HG02938 (cell line): Measurements from ENCODE around the gene TGM4.

ENCODE experiments used
- ATAC-seq: cut with Tn5 transposase; IDR thresholded peaks from one replicate; pipeline ENCODE4 v1.9.1; 2021; ENCODE audit warnings: mild to moderate bottlenecking, moderate library complexity; ENCODE audit not compliant: unreplicated experiment

Gene TGM4

DNA sequence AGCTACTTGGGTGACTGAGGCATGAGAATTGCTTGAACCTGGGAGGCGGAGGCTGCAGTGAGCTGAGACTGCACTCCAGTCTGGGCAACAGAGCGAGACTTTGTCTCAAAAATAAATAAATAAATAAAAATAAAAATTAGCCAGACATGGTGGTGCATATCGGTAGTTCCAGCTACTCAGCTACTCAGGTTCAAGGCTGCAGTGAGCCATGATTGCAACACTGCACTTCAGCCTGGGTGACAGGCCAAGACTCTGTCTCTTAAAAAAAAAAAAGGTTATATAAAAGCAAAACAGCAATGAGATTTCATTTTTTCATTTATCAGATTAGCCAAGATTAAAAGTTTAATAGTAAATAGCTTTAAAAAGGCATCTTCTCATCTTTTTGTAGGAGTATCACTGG lies 2.9 kb downstream of the TGM4 start:
- no peak for ATAC-seq

DNA sequence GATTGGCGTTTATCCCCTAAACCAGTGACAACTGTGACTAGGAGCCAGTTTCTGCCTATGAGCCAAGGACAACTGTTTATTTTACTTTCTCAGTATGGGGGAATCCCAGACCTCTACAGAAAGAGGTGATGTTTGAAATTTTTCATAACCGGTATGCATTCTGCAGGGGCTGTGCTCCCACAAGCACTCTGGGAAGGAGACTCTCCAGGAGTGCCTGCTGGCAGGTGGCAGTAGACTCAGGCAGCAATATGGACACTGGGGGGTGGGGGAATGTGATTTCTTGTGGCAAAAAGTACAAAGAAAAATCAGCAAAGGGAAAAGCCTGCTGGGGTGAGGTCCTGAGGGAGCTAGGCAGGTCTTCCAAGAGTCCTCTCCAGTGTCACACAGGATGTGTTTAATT lies 5.9 kb downstream of the TGM4 start:
- ATAC-seq = no peak

DNA sequence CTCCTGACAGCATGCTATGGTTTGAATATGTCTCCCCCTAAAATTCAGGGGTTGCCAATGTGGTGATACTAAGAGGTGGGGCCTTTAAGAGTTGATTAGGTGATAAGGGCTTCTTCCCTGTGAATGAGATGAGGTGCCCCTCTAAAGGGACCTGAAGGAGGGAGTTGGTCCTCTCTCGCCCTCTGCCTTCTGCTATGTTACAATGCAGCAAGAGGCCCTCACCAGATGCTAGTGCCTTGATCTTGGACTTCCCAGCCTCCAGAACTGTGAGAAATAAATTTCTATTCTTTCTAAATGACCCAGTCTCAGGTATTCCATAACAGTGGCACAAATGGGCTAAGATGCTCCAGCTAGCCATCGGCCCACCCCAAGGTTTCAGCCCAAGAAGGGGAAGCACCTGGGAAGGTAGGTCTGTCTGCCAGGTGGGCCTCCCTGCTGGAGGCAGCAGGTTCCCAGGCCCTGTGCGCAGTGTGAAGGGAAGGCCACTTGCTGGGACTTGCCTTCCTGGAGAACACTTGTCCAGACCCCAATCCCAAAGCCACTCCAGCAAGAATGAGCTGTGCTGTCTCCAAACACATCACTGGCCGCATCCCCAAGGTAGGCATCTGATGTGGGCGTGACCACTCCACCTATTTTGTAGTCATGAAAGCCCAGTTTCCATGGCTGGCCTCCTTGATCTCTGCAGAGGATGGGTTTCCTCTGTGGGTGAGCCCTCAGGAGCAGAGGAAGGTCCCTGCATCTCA lies 9.0 kb downstream of the TGM4 start:
- no peak for ATAC-seq

DNA sequence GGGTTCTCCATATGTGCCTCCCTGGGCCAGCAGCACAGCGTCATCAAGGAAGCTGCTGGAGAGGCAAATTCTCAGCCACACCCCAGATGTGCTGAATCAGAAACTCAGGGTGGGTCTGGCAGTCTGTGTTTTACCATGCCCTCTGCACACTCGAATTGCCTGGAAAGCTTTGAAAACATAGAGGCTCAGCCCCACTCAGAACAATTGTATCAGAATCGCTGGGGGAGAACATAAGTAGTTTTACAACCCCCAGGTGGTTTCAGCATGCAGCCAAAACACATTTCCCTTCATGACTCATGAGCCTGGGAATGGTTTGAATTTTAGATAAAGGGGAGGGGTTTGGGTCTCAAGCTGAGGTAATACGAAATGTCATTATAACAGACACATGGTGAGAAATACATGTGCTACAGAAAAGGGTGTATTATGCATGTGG lies 9.6 kb downstream of the TGM4 start:
- no peak for ATAC-seq

DNA sequence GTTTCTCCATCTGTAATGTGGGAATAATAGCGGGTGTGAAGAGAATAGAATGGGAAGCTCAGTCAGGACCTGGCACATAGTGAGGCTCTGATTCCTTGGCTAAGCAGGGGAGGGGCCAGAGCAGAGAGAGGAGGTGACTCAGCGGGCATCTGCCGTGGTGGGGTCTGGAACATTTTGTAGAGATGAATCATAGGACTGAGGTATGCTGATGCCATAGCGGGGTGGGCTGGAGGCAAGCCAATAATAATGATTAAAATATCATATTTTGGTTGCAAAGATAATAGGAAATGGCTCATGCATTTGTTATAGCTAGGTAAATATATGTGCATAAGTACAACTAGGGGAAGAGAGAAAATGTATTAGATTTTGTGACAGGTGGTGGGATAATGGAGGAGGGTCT lies 11.2 kb downstream of the TGM4 start:
- no peak for ATAC-seq

DNA sequence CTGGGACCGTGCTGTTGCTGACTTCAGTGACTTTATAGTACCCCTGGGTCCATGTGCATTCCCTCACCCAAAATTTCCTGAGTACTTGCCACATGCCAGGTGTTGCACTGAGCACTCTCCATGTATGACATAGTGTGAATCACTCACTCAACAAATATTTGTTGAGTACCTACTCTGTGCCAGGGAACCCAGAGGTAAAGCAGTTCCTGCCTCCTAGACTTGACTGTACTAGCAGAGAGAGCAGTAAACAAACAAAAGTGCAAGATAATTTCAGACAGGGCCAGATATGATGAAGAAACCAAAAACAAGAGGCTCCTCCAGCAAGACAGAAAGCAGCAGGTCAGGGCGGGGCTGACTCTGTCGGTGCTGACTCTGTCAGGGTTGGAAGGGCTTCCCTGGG lies 12.2 kb downstream of the TGM4 start:
- ATAC-seq = no peak

DNA sequence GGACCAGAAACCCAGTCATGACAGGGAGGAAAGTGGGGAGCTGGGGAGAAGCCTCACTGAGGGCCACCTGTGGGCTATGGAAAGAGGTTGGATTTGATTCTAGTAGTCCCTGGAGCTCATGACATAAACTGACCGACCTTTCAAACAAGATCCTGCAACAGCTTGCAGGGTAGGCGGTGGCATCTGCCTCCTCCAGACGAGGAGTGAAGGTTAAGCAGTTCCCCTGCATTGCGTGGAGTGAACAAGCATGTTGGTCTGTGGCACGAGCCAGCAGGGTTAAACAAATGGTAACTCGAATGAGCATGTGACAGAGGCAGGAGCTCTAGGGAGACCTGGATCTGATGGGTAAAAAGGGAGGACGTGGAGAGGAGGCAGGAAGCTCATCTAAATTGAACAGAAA lies 12.7 kb downstream of the TGM4 start:
- ATAC-seq = no peak

DNA sequence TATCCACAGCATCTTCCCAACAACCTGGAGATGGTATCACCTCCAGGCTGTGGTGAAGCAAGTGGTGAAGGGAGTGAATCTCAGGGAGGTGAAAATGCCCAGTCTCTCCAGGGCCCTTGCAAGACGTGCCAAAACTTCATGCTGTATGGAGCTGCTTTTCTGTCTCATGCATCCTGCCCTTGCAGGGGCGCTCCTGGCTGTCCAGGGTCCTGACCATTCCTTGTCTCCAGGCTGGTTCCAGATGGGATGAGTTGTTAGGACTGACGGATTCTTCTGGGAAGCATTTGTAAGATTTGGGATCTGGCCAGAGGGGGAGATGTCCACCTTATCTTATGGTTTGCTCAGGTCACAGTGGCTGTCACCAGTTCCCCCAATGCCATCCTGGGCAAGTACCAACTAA lies 15.8 kb downstream of the TGM4 start:
- no peak for ATAC-seq

DNA sequence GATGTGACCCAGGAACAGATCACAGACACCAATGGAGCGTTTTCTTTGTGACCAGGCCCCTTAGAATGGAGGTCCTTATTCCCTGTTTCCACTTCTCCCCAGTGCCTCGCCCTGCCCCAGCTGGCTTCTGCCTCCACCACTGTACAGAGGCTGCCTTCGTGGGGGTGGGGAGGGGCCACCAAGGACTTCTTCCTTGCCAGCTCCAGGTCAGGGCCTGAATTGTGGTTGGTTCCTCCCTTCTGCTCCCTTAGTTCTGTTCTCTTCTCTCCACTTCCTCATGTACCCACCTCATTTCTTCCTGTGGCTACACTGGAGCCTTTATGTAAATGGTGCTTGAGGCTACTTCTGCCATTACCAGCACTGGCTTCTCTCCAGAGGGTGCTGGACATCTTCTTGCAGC lies 16.4 kb downstream of the TGM4 start:
- no peak for ATAC-seq

DNA sequence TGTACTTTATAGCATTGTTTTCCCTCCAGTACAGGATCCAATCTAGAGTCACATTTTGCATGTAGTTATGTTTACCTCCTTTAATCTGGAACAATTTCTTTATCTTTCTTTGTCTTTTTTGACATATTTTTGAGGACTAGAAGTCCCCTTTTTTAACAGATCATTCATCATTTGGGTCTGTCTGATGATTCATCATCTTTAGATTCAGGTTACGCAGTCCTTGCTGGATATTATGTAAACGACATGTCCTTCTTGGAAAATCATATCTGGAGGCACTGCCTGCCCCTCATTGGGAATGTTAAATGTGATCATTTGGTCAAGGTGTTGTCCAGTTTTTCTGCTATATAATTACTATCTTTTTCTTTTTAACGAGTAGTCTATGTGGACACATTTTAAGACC lies 18.3 kb downstream of the TGM4 start:
- ATAC-seq = no peak

DNA sequence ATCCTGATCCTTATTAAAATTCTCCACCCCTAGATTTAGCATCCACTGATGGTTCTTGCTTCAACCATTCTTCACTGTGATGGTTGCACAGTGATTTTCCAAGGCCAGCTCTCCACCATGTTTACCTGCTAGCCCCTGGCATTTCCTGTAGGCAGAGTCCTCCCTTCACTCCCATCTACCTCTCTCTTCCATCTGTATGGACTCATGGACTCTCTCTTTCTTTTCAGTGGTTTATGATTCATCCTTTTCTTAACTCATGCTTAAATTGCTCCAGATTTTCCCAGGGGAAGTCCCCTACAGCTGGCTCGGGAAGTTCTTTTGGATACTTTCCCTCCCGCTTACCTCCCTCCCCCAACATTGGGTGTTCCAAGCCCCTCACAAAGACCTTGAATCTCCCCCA lies 18.7 kb downstream of the TGM4 start:
- ATAC-seq = no peak

DNA sequence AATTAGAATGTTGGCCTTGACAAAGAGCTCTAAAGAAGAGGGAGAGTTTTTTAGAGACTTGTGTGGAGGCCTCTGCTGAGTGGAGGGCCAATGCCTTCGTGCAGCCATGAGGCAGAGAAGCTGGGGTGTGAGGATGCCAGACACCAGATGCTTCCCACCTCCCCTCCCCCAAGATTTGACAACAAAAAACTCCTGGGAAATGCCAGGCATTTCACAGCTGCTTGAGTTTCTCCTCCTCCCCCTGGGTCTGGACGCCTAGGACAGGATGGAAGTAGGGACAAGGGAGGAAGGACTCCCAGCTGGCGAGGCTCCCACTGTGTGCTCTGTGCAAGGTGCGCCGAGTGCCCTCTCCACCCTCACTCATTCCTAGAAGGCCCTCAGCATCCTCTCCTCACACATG lies 20.1 kb downstream of the TGM4 start:
- no peak for ATAC-seq

DNA sequence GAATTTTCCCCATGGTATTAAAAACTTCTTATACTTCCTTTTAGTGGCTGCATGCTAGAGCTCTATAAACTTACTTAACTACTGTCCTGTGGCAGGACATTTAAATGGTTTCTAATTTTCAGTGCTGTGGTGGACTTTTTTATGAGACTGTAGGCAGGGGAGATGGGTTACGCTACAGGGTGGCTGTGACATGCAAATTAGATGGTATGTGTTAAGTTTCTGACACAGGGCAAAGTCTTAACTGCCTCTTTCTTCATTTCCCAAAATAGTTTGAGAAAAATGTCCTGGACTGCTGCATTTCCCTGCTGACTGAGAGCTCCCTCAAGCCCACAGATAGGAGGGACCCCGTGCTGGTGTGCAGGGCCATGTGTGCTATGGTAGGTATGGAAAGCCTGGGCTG lies 22.0 kb downstream of the TGM4 start:
- no peak for ATAC-seq

DNA sequence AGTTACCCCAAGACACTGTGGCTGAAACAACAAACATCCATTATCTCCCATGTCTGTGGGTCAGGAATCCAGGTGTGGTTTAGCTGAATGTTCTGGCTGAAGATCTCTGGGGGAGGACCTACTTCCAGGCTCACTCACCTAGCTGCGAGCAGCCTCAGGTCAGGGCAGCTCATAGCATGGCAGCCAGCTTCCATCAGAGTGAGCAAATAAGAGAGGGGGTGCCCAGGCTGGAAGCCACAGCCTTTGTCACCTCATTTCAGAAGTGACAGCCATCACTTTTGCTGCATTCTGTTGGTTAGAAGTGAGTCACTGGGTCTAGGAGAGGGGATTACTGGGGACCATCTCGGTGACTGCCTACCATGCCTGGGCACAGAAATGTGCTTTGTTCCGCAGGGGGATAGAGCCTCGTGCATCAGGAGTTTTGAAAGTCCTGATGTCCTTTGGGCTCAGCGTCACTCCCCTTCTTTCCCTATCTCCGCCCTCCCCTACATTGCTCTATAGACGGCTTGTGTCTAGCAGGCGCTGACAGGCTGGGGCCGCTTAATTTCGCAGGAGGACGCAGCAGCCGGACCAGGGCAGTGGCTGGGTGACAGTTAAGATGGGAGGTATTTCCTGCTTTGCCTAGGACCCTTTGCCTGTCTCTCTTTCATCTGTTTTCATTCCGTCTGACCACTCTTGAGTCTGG lies 25.4 kb downstream of the TGM4 start:
- ATAC-seq = no peak

DNA sequence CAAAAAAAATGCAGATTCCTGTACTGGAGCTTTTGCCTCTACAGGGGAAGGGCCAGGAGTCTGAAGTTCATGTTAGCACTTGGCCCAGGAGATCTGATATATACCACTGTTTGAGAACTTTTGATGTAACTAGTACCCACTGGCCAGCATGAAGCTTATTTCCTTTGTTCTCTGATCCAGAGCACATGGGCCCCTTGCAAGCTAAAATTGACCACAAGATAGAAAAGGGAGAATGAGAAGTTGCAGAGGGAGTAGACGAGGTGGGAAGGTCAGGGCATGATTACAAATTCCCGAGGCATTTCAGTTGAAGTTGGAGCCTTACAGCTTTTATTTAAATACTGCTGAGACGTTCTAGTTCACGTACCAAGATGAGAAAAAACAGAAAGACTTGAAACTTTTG lies 28.2 kb downstream of the TGM4 start:
- no peak for ATAC-seq

DNA sequence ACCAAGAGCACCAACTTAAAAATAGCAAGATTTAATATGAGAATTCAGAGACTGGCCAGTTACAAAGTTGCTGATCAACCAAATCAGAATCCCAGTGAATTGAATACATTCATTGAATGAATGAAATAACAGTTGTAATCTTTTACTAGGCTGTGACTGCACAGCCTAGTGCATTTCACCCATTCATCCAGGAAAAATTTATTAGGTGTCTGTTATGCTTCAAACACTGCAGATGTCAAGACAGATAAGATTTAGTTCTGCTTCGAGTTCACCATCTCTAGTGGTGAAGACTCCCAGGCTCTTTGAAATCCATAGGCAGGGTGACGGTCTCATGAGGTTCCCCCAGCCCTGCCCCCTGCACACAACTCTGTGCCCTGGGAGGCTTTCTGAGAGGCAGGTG lies 28.9 kb downstream of the TGM4 start:
- ATAC-seq = no peak

DNA sequence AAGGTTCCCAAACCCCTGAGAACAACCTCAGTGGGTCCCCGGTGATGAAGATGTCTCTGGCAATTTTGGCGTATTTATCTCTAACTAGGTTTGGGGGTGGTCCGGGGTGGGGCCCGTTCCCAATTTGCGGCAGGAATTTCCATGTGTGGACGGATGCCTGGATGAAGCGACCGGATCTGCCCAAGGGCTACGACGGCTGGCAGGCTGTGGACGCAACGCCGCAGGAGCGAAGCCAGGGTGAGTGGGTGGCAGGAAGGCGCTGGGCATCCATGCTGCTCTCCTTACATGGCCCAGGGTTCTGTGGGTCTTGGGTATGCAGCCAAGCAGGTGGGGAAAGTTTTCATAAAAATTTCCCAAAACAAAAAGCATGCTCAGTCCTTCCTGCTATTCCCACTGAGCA lies 29.3 kb downstream of the TGM4 start:
- ATAC-seq = no peak

DNA sequence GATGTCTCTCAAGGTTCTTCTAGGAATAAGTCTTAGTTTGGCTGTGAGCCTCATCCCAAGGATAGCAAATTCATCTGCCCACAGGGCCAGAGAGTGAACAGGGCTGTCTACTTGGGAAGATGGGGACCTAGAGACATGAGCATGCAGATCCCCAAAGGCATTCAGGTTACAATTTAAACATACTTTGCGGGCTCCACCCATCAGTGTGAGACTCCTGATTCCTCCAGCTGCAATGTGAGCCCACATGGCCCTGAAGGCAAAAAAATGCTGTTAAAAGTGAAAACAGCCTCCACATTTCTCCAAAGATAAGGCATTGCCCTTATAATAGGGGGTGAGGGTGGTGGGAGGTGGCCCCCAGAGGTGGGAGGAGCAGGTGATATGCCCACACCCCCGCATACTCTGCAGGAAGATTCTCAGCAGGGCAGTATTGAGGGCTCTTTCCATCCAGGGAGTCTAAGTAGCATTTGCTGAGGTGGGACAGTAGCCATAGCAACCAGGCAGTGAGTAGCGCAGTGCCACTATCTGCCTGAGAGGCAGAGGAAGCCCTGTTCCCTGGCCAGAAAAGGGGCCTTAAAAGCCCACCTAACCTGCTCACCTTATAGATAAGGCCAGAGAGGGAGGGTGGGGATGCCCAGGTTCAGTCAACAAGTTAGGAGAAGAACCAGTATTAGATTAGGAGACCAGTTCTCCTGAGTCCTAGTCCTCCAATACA lies 31.2 kb downstream of the TGM4 start:
- no peak for ATAC-seq

DNA sequence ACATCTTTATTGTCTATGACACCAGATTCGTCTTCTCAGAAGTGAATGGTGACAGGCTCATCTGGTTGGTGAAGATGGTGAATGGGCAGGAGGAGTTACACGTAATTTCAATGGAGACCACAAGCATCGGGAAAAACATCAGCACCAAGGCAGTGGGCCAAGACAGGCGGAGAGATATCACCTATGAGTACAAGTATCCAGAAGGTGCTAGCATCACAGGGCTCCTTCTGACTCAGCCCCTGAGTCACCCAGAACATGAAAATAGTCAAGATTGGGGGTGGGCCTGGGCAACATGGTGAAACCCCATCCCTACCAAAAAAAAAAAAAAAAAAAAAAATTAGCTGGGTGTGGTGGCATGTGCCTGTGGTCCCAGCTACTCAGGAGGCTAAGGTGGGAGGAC lies 32.6 kb downstream of the TGM4 start:
- no peak for ATAC-seq

DNA sequence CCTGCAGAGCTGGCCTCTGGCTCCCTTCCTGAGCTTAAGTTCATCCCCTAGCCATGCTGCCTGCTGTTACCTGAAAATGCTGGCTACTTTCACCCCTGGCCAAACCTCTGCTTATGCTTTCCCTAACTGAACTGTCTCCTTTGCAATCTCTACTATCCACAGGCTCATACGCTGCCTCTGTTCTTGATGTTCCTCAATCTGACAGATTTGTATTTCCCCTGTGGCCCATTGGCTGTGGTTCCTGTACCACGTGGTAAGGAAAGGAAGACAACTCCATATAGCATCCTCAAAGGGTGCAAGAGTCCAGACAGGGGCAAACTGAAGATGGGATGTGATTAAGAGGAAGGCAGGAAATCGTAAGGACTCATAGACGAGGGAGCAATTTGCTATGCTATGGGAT lies 33.2 kb downstream of the TGM4 start:
- no peak for ATAC-seq

DNA sequence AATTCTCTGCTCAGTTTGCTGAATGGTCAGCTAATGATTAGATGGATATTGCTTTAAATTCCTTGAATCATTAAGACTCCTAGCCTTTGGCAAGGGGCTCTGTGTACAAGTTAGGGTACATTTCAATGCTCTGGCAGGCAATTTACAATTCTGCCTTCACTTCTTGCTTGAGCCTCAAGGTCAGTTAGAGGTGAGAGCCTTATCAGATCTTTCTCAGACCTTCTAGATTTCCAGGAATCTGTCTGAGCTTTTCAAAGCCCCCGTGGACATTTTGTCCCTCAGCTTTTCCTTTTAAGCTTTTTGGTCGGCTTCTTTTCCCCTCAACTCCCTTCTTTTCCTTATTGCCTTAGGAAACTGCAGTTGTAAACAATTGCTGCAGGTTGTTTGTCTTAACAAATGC lies 34.7 kb downstream of the TGM4 start:
- no peak for ATAC-seq

DNA sequence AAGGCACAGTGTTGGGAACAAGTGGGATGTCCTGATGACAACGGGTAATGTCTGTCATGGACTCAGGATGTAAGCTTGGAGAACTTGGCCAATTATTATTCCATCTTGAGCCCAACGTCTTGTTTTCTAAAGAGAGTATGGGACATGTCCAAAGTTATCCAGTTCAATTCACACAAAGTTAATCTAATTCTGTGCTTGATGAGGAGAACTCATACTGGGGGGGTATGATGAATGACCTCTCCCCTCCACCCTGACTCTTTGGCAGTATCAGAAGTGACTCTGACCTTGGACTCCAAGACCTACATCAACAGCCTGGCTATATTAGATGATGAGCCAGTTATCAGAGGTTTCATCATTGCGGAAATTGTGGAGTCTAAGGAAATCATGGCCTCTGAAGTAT lies 36.3 kb downstream of the TGM4 start:
- no peak for ATAC-seq
